WERI-Rb-1 (cell line): ENCODE data around the gene PABPN1L.

ENCODE experiments used
- DNase-seq: peaks from one replicate; pipeline ENCODE4 v3.0.0-alpha.2; 2020
- H3K27ac ChIP-seq: fragments of 250-450 bp; sonication (Bioruptor Pico); 2 replicates; pipeline ENCODE4 v1.5.1; 2020; ENCODE audit warnings: mild to moderate bottlenecking, moderate library complexity
- H3K27me3 ChIP-seq: fragments of 250-450 bp; sonication (Bioruptor Pico); 2 replicates; pipeline ENCODE4 v1.5.1; 2021; ENCODE audit warnings: mild to moderate bottlenecking, low read depth, moderate library complexity; ENCODE audit not compliant: insufficient read depth, severe bottlenecking
- H3K36me3 ChIP-seq: fragments of 250-450 bp; sonication (Bioruptor Pico); 2 replicates; pipeline ENCODE4 v1.5.1; 2020; ENCODE audit warnings: mild to moderate bottlenecking, moderate library complexity
- H3K4me3 ChIP-seq: 2 replicates; pipeline ENCODE4 v1.5.1; 2011; ENCODE audit warnings: low read depth, mild to moderate bottlenecking, control low read depth, low read length
- H3K9me3 ChIP-seq: fragments of 250-450 bp; sonication (Bioruptor Pico); 2 replicates; pipeline ENCODE4 v1.5.1; 2021; ENCODE audit warnings: mild to moderate bottlenecking, moderate library complexity; ENCODE audit not compliant: severe bottlenecking
- CTCF ChIP-seq: IDR thresholded peaks from 2 replicates; pipeline ENCODE4 v1.5.1; 2011; ENCODE audit warnings: low read depth, mild to moderate bottlenecking, control low read depth, inconsistent platforms, low read length

PABPN1L gene

GRCh38 chr16:88850531-88851199 lies 15.8 kb downstream of the PABPN1L start:
- H3K4me3 ChIP-seq, result no peak overlapping the region
- no peaks in the 10 kb centered on the region for H3K9me3 ChIP-seq
- H3K27me3 ChIP-seq, result no peaks in the 10 kb centered on the region
- DNase-seq, result no peak
- no peak for TF ChIP-seq CTCF
- H3K36me3 ChIP-seq, result no peaks in the 10 kb centered on the region
- no peak overlapping the region for H3K27ac ChIP-seq

- Histone ChIP-seq H3K36me3 (no peaks in the 10 kb centered on the region), H3K9me3 (no peaks in the 10 kb centered on the region), H3K27ac (no peak overlapping the region), H3K27me3 (no peaks in the 10 kb centered on the region), H3K4me3 (no peak overlapping the region)
- DNase-seq, result no peak
- TF ChIP-seq CTCF, result no peak
These were observed 17.9 kb downstream of the PABPN1L start for GRCh38 chr16:88848557-88848956.

GRCh38 chr16:88847654-88848053 lies 18.8 kb downstream of the PABPN1L start:
- no peak for DNase-seq
- H3K27ac ChIP-seq, result no peak overlapping the region
- TF ChIP-seq CTCF, result no peak
- H3K9me3 ChIP-seq, result no peaks in the 10 kb centered on the region
- no peaks in the 10 kb centered on the region for H3K27me3 ChIP-seq
- no peaks in the 10 kb centered on the region for H3K36me3 ChIP-seq
- no peak overlapping the region for H3K4me3 ChIP-seq

- no peaks in the 10 kb centered on the region for H3K36me3 ChIP-seq
- H3K9me3 ChIP-seq, result no peaks in the 10 kb centered on the region
- no peak for TF ChIP-seq CTCF
- H3K4me3 ChIP-seq, result no peak overlapping the region
- H3K27me3 ChIP-seq, result no peaks in the 10 kb centered on the region
- no peak overlapping the region for H3K27ac ChIP-seq
- no peak for DNase-seq
These were observed 20.4 kb downstream of the PABPN1L start for GRCh38 chr16:88846088-88846487.

- no peak for DNase-seq
- TF ChIP-seq CTCF, result peak; percentile 38; the same call in 1 of the 2 replicates
- H3K9me3 ChIP-seq, result no peaks in the 10 kb centered on the region
- no peak overlapping the region for H3K4me3 ChIP-seq
- no peak overlapping the region; the same call in 1 of the 2 replicates for H3K27ac ChIP-seq
- H3K27me3 ChIP-seq, result no peaks in the 10 kb centered on the region
- no peaks in the 10 kb centered on the region for H3K36me3 ChIP-seq
These were observed 21.9 kb downstream of the PABPN1L start for GRCh38 chr16:88844419-88845036.
